GM18505 (cell line): ENCODE data around the gene WWOX.

Experiments used
- ATAC-seq: cut with Tn5 transposase; IDR thresholded peaks from one replicate; pipeline ENCODE4 v1.9.1; 2021; ENCODE audit not compliant: unreplicated experiment
- POLR2A ChIP-seq: IDR thresholded peaks from 4 replicates; pipeline ENCODE4 v1.6.1; 2011; ENCODE audit warnings: borderline replicate concordance; ENCODE audit not compliant: insufficient read depth, insufficient read length; ENCODE audit errors: extremely low read depth

The WWOX gene

GRCh38 chr16:78516006-78516736 is 416.7 kb downstream of the WWOX start:
- no peak for ATAC-seq
- TF ChIP-seq POLR2A = no peak

GRCh38 chr16:78519896-78520295 is 420.4 kb downstream of the WWOX start:
- no peak for ATAC-seq
- no peak for TF ChIP-seq POLR2A

- TF ChIP-seq POLR2A = no peak
- no peak for ATAC-seq
These were observed 421.0 kb downstream of the WWOX start for GRCh38 chr16:78520470-78520869.

- TF ChIP-seq POLR2A = no peak
- ATAC-seq = no peak
These were observed 422.9 kb downstream of the WWOX start for GRCh38 chr16:78522327-78522726.

- no peak for TF ChIP-seq POLR2A
- no peak for ATAC-seq
These were observed 423.9 kb downstream of the WWOX start for GRCh38 chr16:78523212-78523985.

GRCh38 chr16:78524066-78524595 is 424.7 kb downstream of the WWOX start:
- TF ChIP-seq POLR2A = no peak
- no peak for ATAC-seq

- no peak for ATAC-seq
These were observed 428.8 kb downstream of the WWOX start for GRCh38 chr16:78528265-78528664.

GRCh38 chr16:78529881-78530280 is 430.4 kb downstream of the WWOX start:
- TF ChIP-seq POLR2A = no peak
- ATAC-seq = no peak

More at GRCh38 chr16:78528265-78528664, 428.8 kb downstream of the WWOX start:
- no peak for TF ChIP-seq POLR2A

- ATAC-seq = no peak
- TF ChIP-seq POLR2A = no peak
These were observed 430.8 kb downstream of the WWOX start for GRCh38 chr16:78530283-78530682.

GRCh38 chr16:78535098-78535497 is 435.6 kb downstream of the WWOX start:
- ATAC-seq = no peak
- no peak for TF ChIP-seq POLR2A

GRCh38 chr16:78537511-78537910 is 438.1 kb downstream of the WWOX start:
- no peak for TF ChIP-seq POLR2A
- ATAC-seq = no peak

- ATAC-seq = no peak
- no peak for TF ChIP-seq POLR2A
These were observed 438.8 kb downstream of the WWOX start for GRCh38 chr16:78538292-78538691.

- ATAC-seq = no peak
- TF ChIP-seq POLR2A = no peak
These were observed 439.5 kb downstream of the WWOX start for GRCh38 chr16:78538919-78539318.

- ATAC-seq = no peak
- TF ChIP-seq POLR2A = no peak
These were observed 443.0 kb downstream of the WWOX start for GRCh38 chr16:78542419-78542818.
